Central memory CD4-positive, alpha-beta T cell (primary cell): ENCODE measurements around the gene PPP1R1B.
"Not testable (repeated sequence)": the region's sequence is repeated elsewhere in the genome, so short reads cannot be mapped to it uniquely, and the experiment has no call there.

Source experiments
- DNase-seq: peaks from one replicate; pipeline ENCODE4 v3.0.0; 2022
- total RNA-seq, 3 experiments: gene quantifications; one replicate each; lab custom pipeline; 2026; lab: John Stamatoyannopoulos, UW

The PPP1R1B gene
- 0 to 0.39 (median 0) reads per million in 3 experiments for total RNA-seq

DNA sequence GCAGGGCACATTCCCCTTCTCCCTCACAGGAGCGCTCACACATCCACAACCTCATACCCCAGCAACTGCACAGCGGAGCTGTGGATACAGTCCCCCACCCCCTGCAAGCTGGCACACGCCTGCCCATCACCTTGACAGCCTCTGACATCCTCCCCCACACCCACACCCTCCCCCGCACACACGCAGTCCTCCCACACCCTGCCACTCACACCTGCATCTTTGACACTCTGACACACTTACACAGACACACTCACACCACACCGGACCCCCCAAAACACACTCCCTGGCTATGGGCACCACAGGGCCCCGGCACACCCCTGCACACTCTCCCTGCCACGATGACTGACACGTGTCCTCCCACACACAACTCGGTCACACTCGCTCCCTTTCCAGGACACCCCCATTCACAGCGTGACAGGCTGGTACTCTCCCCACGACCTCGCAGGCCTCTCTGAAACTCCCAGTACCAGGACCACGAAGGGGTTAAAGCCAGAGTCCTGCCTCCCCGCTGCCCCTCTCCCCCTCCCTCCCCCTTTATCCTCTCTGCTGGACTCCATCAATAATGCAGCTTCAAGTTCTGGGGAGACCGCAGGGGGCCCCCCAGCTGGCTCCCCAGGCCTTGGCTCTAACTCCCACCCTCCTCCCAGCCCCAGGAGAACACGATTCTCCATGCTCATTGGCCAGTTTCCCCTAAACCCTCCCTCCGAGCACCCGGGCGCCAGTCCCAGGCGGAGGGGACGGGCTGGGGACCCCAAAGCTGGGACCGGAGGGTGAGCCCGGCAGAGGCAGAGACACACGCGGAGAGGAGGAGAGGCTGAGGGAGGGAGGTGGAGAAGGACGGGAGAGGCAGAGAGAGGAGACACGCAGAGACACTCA, at the start of gene PPP1R1B:
TSS of gene PPP1R1B (plus strand) at position 782 of the 876 bp plus-strand sequence. CDS start 441 bp downstream, outside the sequence.
- DNase-seq, result no peak

DNA sequence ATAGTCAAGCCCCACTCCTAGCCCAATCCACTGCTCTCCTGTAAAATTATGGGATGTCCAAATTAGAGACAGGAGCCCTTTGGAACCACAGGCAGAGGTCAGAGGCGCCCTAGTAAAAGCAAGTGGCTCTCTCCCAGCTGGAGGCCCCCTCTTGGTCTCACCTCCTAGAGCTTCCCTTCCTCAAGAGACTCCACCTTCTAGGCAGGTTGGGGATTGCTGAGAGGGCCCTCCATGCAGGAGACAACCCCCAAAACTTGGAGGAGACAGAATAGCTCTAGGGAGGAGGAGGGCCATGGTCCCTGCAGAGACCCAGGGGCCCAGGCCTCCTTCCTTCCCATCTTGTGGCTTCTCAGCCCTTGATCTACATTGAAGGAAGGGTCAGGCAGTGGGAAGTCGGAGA, 48.5 kb upstream of the PPP1R1B start:
- no peak for DNase-seq

GRCh38 chr17:39579318-39580081, 47.3 kb upstream of the PPP1R1B start:
- DNase-seq, result no peak

GRCh38 chr17:39580082-39580468, 46.7 kb upstream of the PPP1R1B start:
- DNase-seq, result no peak

DNA sequence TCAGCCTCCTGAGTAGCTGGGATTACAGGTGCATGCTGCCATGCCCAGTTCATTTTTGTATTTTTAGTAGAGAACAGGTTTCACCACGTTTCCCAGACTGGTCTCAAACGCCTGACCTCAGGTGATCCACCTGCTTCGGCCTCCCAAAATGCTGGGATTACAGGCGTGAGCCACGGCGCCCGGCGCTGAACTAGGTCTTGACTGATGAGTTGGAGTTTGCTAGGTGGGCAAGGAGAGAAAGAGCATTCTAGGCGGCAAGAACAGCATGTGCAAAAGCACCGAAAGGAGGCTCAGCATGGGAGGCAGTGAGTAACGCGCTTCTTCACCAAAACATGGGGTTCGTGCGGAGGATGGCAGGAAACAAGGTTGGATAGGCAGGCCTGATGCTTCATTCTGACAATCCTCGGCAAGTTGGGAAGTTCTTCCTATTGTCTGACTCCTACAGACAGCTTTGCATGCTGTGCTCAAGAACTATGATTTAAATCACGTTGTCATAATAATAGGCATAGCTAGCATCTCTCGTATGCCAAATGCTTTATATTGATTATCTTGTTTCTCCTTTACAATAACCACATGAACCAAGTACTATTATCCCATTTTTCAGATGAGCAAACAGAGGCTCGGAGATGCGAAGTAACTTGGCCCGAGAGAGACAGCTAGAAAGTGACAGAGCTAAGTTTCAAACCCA, 45.5 kb upstream of the PPP1R1B start:
- no peak for DNase-seq

DNA sequence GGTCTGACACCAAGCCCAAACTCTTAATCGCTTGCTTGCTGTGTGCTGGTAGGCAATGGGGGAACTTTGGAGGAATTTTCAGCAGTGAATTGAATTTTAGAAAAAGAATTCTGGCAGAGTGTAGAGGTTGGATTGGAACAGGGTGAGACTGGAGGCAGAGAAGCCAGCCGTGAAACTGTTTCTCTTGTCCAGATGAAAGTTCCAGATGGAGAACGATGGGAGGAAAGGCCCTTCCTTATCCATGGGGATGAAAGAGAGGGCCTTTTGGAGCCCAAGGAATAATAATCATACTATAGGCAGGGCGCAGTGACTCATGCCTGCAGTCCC, 45.0 kb upstream of the PPP1R1B start:
- DNase-seq, result no peak

DNA sequence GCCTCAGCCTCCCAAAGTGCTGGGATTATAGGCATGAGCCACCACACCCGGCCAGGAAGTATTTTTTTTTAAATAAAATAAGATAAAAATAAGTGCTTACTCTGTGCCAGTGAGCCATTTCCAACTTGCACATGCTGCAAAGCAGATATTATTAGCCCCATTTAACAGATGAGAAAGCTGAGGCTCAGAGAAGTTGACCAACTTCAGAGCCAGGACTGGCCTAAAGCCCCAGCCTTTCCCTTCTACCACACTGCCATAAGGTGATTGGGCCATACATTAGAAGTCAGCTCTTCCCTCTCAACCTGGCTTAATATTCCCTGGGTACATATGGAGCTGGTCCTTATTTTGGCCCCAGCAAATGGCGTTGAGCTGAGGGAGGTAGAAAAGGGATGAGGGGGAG, 44.1 kb upstream of the PPP1R1B start:
- DNase-seq, result no peak

DNA sequence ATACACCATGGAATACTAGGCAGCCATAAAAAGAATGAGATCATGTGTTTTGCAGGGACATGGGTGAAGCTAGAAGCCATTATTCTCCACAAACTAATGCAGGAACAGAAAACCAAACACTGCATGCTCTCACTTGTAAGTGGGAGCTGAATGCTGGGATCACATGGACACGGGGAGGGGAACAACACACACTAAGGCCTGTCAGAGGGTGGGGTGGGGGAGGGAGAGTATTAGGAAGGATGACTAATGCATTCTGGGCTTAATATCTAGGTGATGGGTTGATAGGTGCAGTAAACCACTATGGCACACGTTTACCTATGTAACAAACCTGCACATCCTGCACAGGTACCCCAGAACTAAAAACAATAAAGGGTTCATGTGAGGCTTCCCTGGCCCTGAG, 36.6 kb upstream of the PPP1R1B start:
- not testable (repeated sequence) for DNase-seq

- DNase-seq, result no peak
These were observed 34.5 kb upstream of the PPP1R1B start for GRCh38 chr17:39591958-39592954.

GRCh38 chr17:39593371-39593770, 33.4 kb upstream of the PPP1R1B start:
- no peak for DNase-seq

GRCh38 chr17:39595294-39595693, 31.5 kb upstream of the PPP1R1B start:
- no peak for DNase-seq

DNA sequence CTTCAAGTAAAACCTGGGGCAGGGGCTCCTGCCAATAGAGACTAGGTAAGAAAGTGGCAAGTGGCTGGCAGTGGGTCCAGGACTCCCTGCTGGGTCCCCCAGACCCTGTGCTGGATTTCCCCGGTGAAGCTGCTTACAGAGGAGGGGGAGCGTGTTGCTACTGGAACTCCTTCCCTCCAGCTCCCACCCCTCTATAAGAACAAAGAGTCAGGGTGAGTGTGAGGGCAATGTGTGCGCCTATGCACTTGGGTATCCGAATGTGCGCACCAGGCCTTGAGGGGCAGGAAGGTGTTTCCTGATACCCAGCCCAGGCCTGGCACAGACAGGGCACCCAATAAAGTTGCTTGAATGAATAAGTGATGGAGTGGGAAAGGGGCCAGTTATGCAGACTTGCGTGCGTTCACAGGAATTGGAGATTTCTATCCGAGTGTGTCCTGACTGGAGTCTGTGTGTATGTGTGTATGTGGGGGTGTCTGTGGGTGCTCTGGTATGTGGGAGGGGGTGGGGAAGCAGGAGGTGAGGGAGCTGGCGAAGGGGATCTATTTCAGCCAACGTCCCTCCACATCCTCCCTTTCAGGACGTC, 30.7 kb upstream of the PPP1R1B start:
- DNase-seq, result no peak

- DNase-seq, result no peak
These were observed 30.0 kb upstream of the PPP1R1B start for GRCh38 chr17:39596543-39597267.

DNA sequence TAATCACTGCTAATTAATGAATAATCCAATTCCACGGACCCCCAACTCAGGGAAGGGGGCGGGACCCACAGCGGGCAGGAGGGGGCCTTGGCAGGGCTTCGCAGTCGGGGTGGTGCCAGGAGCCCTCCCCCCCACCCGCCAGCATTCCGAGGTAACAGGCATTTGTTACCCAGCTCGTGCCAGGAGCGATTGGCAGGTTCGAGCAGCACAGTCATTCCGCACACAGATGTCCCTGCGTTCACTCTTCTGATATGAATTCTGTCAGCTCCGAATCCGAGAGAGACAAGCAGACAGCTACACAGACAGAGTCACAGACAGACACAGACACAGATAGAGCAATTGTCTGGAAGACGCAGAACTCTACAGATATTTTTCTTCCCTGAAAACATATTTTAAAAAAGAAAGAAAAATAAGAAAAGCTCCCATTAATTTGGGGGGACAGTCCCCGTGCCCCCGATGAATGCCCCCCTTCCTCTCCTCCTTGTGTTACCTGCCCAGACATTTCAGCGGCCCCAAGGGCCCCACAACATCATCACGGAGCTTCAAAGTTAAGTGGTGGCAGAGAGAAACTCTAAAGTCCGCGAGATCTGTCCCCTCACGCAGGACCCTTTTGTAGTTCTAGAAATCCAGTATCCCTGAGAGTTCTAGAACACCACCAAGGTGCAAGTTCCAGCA, 29.2 kb upstream of the PPP1R1B start:
- DNase-seq, result no peak

GRCh38 chr17:39598047-39598481, 28.7 kb upstream of the PPP1R1B start:
- DNase-seq, result no peak

DNA sequence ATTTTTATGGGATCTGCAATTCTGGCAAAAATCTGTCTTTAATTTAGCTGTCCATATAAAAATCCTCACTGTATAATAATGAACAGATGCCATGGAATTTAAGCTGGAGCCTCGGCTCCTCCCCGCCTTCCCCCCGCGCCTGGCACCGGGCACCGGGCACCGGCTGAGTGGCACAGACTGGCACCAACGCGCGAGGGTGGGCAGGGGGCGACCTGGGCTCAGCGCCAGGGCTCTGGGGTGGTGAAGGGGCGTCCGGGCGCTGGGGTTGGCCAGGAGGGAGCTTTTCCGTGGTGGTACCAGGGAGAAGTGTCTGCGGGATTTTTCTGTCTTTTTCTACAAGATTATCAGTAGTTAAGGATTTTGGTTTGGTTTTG, 28.1 kb upstream of the PPP1R1B start:
- no peak for DNase-seq

GRCh38 chr17:39599004-39599664, 27.6 kb upstream of the PPP1R1B start:
- DNase-seq, result no peak

DNA sequence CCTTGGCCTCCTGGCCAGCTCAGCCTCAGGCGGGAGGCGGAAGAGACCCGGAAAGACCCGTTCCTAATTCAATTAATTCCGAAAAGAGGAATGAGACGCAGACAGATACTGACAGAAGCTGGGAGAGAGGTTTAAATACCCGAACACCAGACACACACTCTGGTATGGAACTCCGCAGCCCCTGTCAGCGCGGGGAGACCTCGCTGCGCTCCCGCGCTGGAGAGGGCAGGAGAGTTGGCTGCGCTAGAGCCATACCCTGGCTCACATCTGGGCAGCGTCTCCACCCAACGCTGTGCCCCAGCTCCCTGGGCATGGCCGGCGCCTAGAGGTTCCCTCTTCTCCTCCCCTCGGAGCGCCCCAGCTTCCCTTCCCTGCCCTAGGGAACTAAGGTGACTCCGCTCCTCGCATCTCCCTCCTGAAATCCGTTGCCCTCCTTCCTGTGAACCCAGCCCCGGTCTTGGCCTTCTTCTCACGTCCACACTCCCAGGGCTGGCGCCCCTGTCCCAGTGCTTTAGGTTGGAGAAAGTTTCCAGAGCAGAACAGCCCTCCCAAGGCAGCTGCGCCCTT, 27.0 kb upstream of the PPP1R1B start:
- DNase-seq, result no peak

GRCh38 chr17:39600288-39600996, 26.3 kb upstream of the PPP1R1B start:
- DNase-seq, result no peak
